Right kidney (tissue), 9 donors: ENCODE data around the gene AARSD1.
A peak's percentile ranks its signal among the peaks of the same experiment; 100 is the strongest.
"Not testable (repeated sequence)": the region's sequence is repeated elsewhere in the genome, so short reads cannot be mapped to it uniquely, and the experiment has no call there.

Experiments used
- DNase-seq: peaks from one replicate; pipeline ENCODE4 v3.0.0-alpha.2; 2016
- long read RNA-seq, 8 donors: transcript quantifications; one replicate each; lab custom pipeline, GENCODE V29; 2026

Gene AARSD1
- long read RNA-seq, donor 1, transcript AARSD1-202 (12 exons, 1,322 nt): major isoform, 12 of 18 reads
- long read RNA-seq, donor 1, partial matches to known transcripts: 0 of 18 reads
- long read RNA-seq, donor 1, other reads (novel, unspliced or antisense): 0 of 18 reads
- long read RNA-seq, donor 2, transcript AARSD1-202 (12 exons, 1,322 nt): major isoform, 7 of 7 reads
- long read RNA-seq, donor 2, partial matches to known transcripts: 0 of 7 reads
- long read RNA-seq, donor 2, other reads (novel, unspliced or antisense): 0 of 7 reads
- long read RNA-seq, donor 3, transcript AARSD1-202 (12 exons, 1,322 nt): major isoform, 6 of 9 reads
- long read RNA-seq, donor 3, partial matches to known transcripts: 0 of 9 reads
- long read RNA-seq, donor 3, other reads (novel, unspliced or antisense): 0 of 9 reads
- long read RNA-seq, donor 4, transcript AARSD1-202 (12 exons, 1,322 nt): major isoform, 10 of 13 reads
- long read RNA-seq, donor 4, partial matches to known transcripts: 0 of 13 reads
- long read RNA-seq, donor 4, other reads (novel, unspliced or antisense): 0 of 13 reads
- long read RNA-seq, donor 5, transcript AARSD1-202 (12 exons, 1,322 nt): major isoform, 7 of 9 reads
- long read RNA-seq, donor 5, partial matches to known transcripts: 0 of 9 reads
- long read RNA-seq, donor 5, other reads (novel, unspliced or antisense): 0 of 9 reads
- long read RNA-seq, donor 6, partial matches to known transcripts: 0 of 4 reads
- long read RNA-seq, donor 6, other reads (novel, unspliced or antisense): 0 of 4 reads
- long read RNA-seq, donor 7: 0 reads
- long read RNA-seq, donor 8, transcript AARSD1-202 (12 exons, 1,322 nt): major isoform, 9 of 15 reads
- long read RNA-seq, donor 8, partial matches to known transcripts: 5 of 15 reads
- long read RNA-seq, donor 8, other reads (novel, unspliced or antisense): 0 of 15 reads

DNA sequence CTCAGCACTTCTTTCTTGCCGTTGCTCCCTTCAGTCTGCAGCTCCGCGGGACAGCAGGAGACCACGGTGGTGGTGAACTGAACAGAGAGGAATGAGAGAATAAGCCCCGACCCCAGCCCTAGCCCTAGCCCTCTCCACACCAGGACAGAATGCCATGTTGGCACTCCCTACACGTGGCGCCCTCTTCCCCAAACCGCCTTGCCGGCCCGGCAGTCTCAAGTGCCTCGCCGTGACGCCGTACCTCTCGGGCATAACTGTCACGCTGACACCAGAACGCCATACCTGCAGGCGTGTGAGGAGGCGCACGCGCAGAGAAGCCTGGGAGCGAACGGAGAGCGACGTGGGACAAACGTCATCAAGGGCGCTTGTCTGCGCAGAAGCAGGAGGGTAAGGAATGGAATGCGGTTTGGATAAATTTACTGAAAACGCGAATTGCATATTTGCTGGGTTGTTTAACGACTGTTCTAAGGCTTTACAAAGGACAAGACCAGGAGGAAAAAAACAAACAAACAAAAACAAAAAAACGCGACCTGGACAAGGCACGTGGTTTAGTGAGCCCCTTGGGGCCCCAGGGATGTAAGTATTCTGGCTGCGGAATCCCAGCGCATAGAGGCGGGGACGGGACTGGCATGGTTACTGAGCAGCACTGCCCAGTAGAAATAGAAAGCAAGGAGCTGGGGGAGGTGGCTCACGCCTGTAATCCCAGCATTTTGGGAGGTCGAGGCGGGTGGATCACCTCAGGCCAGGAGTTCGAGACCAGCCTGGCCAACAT lies at the start of gene AARSD1:
AARSD1 (minus strand) TSS at position 294 of the 772 bp plus-strand sequence; CDS start at position 280, 14 bp downstream.
- DNase-seq: peak; percentile 92

- DNase-seq: no peak
Observed at GRCh38 chr17:43013296-43013695, 49.0 kb upstream of the AARSD1 start.

GRCh38 chr17:43011728-43012472 lies 47.6 kb upstream of the AARSD1 start:
- no peak for DNase-seq

GRCh38 chr17:43010667-43011308 lies 46.5 kb upstream of the AARSD1 start:
- DNase-seq: no peak

DNA sequence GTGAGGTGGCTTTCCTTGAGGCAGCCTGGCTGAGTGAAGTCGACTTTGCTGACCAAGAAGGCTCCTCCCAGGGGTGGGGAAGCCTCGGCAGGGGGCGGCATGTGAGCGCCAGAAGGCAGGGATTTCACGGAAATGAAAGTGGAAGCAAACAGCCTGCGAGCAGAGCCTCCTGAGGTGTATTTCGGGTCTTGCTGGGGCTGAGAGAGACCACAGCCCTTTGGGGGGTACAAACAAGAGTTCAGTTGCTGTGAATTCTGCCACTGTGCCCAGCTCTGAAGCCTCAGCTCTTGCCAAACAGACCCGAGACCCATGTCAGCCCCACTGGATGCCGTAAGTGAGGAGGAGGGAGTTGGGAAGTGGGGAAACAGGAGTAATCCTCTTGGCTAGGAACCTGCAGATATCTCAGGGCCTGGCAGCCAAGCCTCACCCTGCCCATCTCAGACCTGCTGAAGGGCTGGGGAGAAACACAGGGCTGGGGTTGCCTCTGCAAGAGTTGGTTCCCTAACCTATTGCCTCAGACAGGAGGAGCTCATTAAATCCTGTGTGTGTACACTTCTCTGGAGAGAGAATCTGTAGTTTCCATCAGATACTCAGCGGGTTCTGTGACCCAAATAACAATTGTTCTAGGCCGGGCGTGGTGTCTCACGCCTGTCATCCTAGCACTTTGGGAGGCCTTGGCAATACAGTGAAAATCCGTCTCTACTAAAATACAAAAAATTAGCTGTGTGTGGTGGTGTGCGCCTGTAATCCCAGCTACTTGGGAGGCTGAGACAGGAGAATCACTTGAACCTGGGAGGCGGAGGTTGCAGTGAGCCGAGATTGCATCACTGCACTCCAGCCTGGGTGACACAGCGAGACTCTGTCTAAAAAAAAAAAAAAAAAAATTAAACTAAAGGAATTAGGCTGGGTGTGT lies 42.6 kb upstream of the AARSD1 start, which contains the start of gene IFI35:
IFI35 (plus strand) TSS at position 146 of the 913 bp plus-strand sequence; CDS start at position 310, 164 bp downstream.
- peak; percentile 61 for DNase-seq

- DNase-seq: no peak
Observed at GRCh38 chr17:43003542-43004172, 39.4 kb upstream of the AARSD1 start.

- DNase-seq: not testable (repeated sequence)
Observed at GRCh38 chr17:43000894-43001293, 36.6 kb upstream of the AARSD1 start.

GRCh38 chr17:42999003-42999525 lies 34.8 kb upstream of the AARSD1 start:
- no peak for DNase-seq

DNA sequence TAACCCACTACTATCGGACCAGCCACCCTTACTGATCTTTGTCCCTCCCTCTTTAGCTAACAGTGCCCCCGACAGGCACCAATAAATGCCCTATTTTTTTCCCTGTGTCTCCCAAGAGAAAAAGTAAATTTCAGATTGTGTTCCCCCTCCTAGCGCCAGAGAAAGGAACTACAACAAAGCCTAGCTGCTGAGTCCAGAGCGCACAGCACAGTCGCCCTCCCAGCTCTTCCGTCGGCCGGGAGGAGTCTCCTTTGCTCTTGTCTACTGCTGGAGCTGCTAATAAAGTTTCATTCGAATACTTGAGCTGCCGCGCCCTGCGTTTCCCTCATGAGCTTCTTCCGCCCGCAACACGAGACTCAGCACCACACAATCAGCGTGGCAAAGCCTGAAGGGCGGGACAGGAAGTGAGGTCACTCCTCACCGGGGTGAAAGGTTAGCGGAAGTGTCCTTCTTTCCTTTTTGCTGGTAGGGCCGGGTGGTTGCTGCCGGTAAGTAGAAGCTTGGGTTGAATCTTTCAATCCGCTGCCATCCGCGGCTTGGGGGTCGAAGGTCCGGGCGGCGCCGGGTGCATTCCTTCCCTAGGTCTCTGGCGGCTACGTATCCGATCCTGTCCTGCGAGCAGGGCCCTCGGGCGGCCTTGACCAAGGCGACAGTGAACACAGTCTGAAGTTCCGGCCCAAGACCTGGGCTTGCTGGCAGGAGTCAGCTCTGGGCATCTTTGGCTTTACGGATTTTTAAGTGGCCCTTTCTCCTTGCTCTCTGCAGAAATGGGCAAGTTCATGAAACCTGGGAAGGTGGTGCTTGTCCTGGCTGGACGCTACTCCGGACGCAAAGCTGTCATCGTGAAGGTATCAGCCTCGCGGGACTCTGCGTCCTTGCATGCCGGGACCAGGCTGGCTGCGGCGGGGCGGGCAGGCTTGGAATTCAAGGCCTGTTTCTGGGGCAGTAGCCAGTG lies 34.0 kb upstream of the AARSD1 start, which contains the start of gene RPL27:
RPL27 (plus strand) TSS at position 436 of the 955 bp plus-strand sequence; CDS start at position 768, 332 bp downstream.
- DNase-seq: peak; percentile 96

GRCh38 chr17:42997390-42997983 lies 33.2 kb upstream of the AARSD1 start:
- DNase-seq: no peak

- DNase-seq: not testable (repeated sequence)
Observed at GRCh38 chr17:42993913-42994312, 29.7 kb upstream of the AARSD1 start.

DNA sequence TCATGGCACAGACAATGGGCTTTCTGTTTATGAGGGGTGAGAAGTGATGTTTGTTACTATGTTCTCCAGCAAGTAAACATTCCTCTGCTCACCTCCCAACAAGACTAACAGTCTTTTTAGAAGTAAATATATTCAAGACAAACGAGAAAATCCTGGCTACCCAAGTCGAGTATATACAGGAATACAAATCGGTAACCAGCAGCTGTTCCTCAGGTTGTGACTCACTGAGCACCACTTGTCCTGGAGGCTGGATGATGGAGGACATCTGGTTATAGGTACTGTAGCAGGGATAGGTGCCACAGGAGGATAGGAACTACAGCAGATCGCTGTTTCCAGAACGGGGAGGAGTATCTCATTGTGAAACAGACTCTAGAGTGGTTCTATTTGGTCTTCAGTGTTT lies 28.6 kb upstream of the AARSD1 start:
- no peak for DNase-seq

DNA sequence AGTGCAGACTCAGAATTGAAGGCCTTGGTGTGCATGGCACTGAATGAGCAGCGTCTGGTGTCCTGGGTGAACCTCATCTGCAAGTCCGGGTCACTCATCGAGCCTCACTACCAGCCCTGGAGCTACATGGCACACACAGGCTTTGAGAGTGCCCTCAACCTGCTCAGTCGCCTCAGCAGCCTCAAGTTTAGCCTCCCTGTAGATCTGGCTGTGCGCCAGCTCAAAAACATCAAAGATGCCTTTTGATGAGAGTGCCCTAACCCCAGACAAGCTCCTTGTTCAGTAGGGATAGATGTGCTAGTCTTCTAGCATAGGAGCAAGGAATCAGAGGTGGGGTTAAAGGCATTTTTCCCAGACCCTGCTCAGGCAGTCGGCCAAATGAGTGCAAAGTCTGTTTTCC lies 27.2 kb upstream of the AARSD1 start:
- DNase-seq: no peak

DNA sequence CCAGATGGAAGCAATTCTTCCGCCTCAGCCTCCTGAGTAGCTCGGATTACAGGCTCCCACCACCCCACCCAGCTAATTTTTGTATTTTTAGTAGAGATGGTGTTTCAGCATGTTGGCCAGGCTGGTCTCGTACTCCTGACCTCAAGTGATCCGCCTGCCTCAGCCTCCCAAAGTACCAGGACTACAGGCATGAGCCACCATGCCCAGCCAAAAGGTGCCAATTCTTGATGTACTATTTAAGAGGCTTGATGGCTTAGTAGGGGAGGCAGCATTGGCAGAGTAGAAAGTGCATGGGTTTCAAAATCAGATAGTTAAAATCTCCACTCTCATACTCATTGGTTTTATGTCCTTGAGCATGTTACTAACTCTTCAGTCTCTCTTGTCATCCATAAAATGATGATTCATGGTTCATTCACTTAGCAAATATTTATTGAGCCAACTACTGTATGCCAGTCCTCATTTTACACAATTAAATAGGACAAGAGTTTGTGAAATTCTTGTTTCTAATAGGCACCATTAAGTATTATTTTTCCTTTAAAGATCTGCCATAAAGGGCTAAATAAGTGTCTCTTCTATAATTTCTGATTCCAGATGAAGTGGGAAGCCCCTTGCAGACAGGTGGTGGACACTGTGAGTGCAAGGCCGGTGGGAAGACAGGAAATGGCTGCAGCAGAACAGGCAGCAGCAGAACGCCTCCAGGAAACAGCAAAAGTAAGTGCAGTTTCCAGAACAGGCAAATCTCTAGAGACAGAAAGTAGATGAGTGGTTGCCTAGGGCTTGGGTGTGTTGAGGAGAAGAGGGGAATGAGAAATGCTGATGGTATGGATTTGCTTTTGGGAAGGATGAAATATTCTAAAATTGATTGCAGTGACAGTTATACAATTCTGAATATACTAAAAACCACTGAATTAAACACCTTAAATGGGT lies 25.7 kb upstream of the AARSD1 start:
- DNase-seq: no peak

DNA sequence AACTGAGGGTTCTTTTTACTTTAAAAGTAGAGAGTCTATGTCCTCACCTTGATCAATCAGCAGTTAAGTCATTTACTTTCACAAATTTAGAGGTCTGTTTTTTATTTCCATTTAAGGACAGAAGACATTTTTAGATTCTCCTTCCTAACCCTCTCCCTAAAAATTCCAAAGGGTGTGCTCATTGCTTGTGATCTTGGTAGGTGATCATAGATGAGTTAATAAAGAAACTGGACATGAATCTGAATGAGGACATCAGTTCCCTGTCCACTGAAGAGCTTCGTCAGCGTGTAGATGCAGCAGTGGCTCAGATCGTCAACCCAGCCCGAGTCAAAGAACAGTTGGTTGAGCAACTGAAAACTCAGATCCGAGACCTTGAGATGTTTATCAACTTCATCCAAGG lies 24.9 kb upstream of the AARSD1 start:
- no peak for DNase-seq

GRCh38 chr17:42985225-42985624 lies 21.0 kb upstream of the AARSD1 start:
- DNase-seq: no peak
